SK-N-SH (cell line): ENCODE measurements around the gene GLRA1. TPM values are rescaled to one million over a fixed set of nuclear protein-coding genes. Genes with fewer than 3 reads are reported as not detected.

Source experiments
- CTCF ChIA-PET: fragments of 300-600, 350-600 bp; formaldehyde crosslinking; extraction: SDS; loops from one replicate; lab custom pipeline; 2021; lab: Yijun Ruan, JAX
- POLR2A ChIA-PET: fragments of 350-600 bp; sonication (Branson Sonifier 250); formaldehyde crosslinking; extraction: SDS; loops from one replicate; lab custom pipeline; 2020; ENCODE audit warnings: antibody characterized with exemption, inconsistent platforms; lab: Yijun Ruan, JAX
- DNase-seq: peaks from one replicate; pipeline ENCODE4 v3.0.0; 2012
- H2AFZ ChIP-seq: fragments of 200-600 bp; sonication (generic); 2 replicates; pipeline ENCODE4 v1.8.1; 2016; ENCODE audit warnings: antibody characterized with exemption, mild to moderate bottlenecking, low read depth
- H3F3A ChIP-seq: fragments of 200-600 bp; sonication (generic); replicated peaks from 2 replicates; pipeline ENCODE3; 2016; ENCODE audit warnings: antibody characterized with exemption, mild to moderate bottlenecking; ENCODE audit not compliant: insufficient read depth
- H3K27ac ChIP-seq, 2 experiments: fragments of 200-500 bp in 1 of 2; fragments of 200-600 bp in 1 of 2; sonication (Bioruptor generic) in 1 of 2; sonication (generic), shearing (Covaris generic) in 1 of 2; 2 replicates each; pipeline versions ENCODE4 v1.5.1 to v1.6.1; 2014 to 2016; ENCODE audit warnings: low read depth in 2 of 2, inconsistent platforms in 1 of 2, low read length in 1 of 2, mild to moderate bottlenecking in 1 of 2, mixed read lengths in 1 of 2
- H3K27me3 ChIP-seq: fragments of 200-600 bp; sonication (generic), shearing (Covaris generic); 2 replicates; pipeline ENCODE4 v1.6.1; 2016; ENCODE audit warnings: mixed run types; ENCODE audit not compliant: insufficient read depth
- H3K36me3 ChIP-seq, 2 experiments: fragments of 200-500 bp in 1 of 2; fragments of 200-600 bp in 1 of 2; sonication (Bioruptor generic) in 1 of 2; sonication (generic) in 1 of 2; replicated peaks in 1 of 2; 2 replicates each; pipeline versions ENCODE3 to v1.5.1; 2014 to 2016; ENCODE audit warnings: low read length in 1 of 2, mild to moderate bottlenecking in 1 of 2; ENCODE audit not compliant: insufficient read depth in 2 of 2, control insufficient read depth in 1 of 2
- H3K4me1 ChIP-seq, 2 experiments: fragments of 200-500 bp in 1 of 2; fragments of 200-600 bp in 1 of 2; sonication (Bioruptor generic) in 1 of 2; sonication (generic), shearing (Covaris generic) in 1 of 2; 2 replicates each; pipeline versions ENCODE4 v1.5.1 to v1.6.1; 2014 to 2016; ENCODE audit warnings: low read depth in 1 of 2, low read length in 1 of 2, mixed run types in 1 of 2; ENCODE audit not compliant: insufficient read depth in 2 of 2, control insufficient read depth in 1 of 2
- H3K4me2 ChIP-seq: fragments of 200-600 bp; sonication (generic), shearing (Covaris generic); 2 replicates; pipeline ENCODE4 v1.6.1; 2017; ENCODE audit warnings: mixed run types
- H3K4me3 ChIP-seq, 2 experiments: fragments of 200-500 bp in 1 of 2; fragments of 200-600 bp in 1 of 2; sonication (Bioruptor generic) in 1 of 2; sonication (generic), shearing (Covaris generic) in 1 of 2; 2 replicates each; pipeline versions ENCODE4 v1.5.1 to v1.8.1; 2014 to 2016; ENCODE audit warnings: low read depth in 2 of 2, inconsistent platforms in 1 of 2, low read length in 1 of 2, mild to moderate bottlenecking in 1 of 2, mixed read lengths in 1 of 2, moderate library complexity in 1 of 2
- H3K79me2 ChIP-seq: fragments of 200-600 bp; sonication (generic); 2 replicates; pipeline ENCODE4 v1.8.1; 2017; ENCODE audit warnings: mild to moderate bottlenecking; ENCODE audit not compliant: insufficient read depth
- H3K9ac ChIP-seq: fragments of 200-600 bp; sonication (generic); 2 replicates; pipeline ENCODE4 v1.6.1; 2017; ENCODE audit warnings: mixed run types
- H3K9me2 ChIP-seq: fragments of 200-600 bp; sonication (generic); 2 replicates; pipeline ENCODE4 v1.6.1; 2017; ENCODE audit warnings: mixed run types
- H3K9me3 ChIP-seq: fragments of 200-600 bp; sonication (generic); 2 replicates; pipeline ENCODE4 v1.6.1; 2017; ENCODE audit warnings: mixed run types, mild to moderate bottlenecking, moderate library complexity
- H4K20me1 ChIP-seq: fragments of 200-600 bp; sonication (generic); 2 replicates; pipeline ENCODE4 v1.6.1; 2017; ENCODE audit warnings: mild to moderate bottlenecking, mixed run types; ENCODE audit not compliant: insufficient read depth
- CHD2 ChIP-seq: fragments of 150-350 bp; IDR thresholded peaks from 2 replicates; pipeline ENCODE4 v1.6.1; 2018; ENCODE audit warnings: low read length; ENCODE audit not compliant: partially characterized antibody
- ELF1 ChIP-seq: IDR thresholded peaks from 2 replicates; pipeline ENCODE4 v1.4.0; 2012
- EP300 ChIP-seq, 2 experiments: IDR thresholded peaks; 2 replicates each; pipeline versions ENCODE4 v1.4.0 to v1.6.1; 2012; ENCODE audit warnings: borderline replicate concordance in 1 of 2, low read depth in 1 of 2, low read length in 1 of 2
- FOXJ3 ChIP-seq: sonication (generic); formaldehyde crosslinking; IDR thresholded peaks from 2 replicates; pipeline ENCODE4 v1.5.1; 2020; ENCODE audit warnings: mild to moderate bottlenecking, missing genetic modification reagents
- GATA2 ChIP-seq: sonication (generic); formaldehyde crosslinking; IDR thresholded peaks from 2 replicates; pipeline ENCODE4 v1.5.0; 2020; ENCODE audit warnings: mild to moderate bottlenecking, missing genetic modification reagents
- MEF2A ChIP-seq: IDR thresholded peaks from 2 replicates; pipeline ENCODE4 v1.4.0; 2012; ENCODE audit warnings: low read depth, borderline replicate concordance
- NFIC ChIP-seq: IDR thresholded peaks from 2 replicates; pipeline ENCODE4 v1.4.0; 2012; ENCODE audit warnings: borderline replicate concordance
- NRF1 ChIP-seq: IDR thresholded peaks from 2 replicates; pipeline ENCODE4 v1.6.1; 2012; ENCODE audit warnings: low read depth, mild to moderate bottlenecking, low read length
- RAD21 ChIP-seq: IDR thresholded peaks from 2 replicates; pipeline ENCODE4 v1.6.1; 2012; ENCODE audit warnings: mild to moderate bottlenecking, low read length
- RXRA ChIP-seq: IDR thresholded peaks from 2 replicates; pipeline ENCODE4 v1.4.0; 2012; ENCODE audit warnings: low read depth, mild to moderate bottlenecking, borderline replicate concordance
- TAF1 ChIP-seq: IDR thresholded peaks from 2 replicates; pipeline ENCODE4 v1.6.1; 2012; ENCODE audit warnings: low read depth, mild to moderate bottlenecking, low read length, moderate library complexity, borderline replicate concordance
- TCF12 ChIP-seq: IDR thresholded peaks from 2 replicates; pipeline ENCODE4 v1.4.0; 2012
- TEAD4 ChIP-seq: IDR thresholded peaks from 2 replicates; pipeline ENCODE4 v1.4.0; 2012; ENCODE audit warnings: mild to moderate bottlenecking, borderline replicate concordance; ENCODE audit not compliant: insufficient read depth
- WGBS: methylation state at CpG from one replicate; pipeline ENCODE4 v1.1.6; 2017; ENCODE audit warnings: low lambda C conversion rate; 5-methylcytosine and 5-hydroxymethylcytosine counted together
- polyA plus RNA-seq, 3 experiments: library from polyadenylated mRNA; depleted of rRNA; stranded (reverse); fragments of >200 nt; gene quantifications; 2 replicates each; pipeline ENCODE4 v1.2.3, GENCODE V29; 2012
- TF ChIP-seq, protein P1 (sequence below): IDR thresholded peaks from 2 replicates; pipeline ENCODE4 v1.4.0; 2012; ENCODE audit warnings: low read depth, borderline replicate concordance
- TF ChIP-seq, protein P2 (sequence below): IDR thresholded peaks from 2 replicates; pipeline ENCODE4 v1.4.0; 2012; ENCODE audit warnings: low read depth
- TF ChIP-seq, protein P3 (sequence below): IDR thresholded peaks from 2 replicates; pipeline ENCODE4 v1.6.1; 2012; ENCODE audit warnings: mild to moderate bottlenecking, low read depth, low read length, moderate library complexity
- TF ChIP-seq, protein P4 (sequence below): IDR thresholded peaks from 2 replicates; pipeline ENCODE4; 2012
- TF ChIP-seq, protein P5 (sequence below): fragments of 150-350 bp; IDR thresholded peaks from 2 replicates; pipeline ENCODE4 v1.6.1; 2016; ENCODE audit warnings: mild to moderate bottlenecking, low read depth, low read length
- TF ChIP-seq, protein P6 (sequence below): fragments of 200-600 bp; sonication (generic); IDR thresholded peaks from 2 replicates; pipeline ENCODE4 v1.6.1; 2017; ENCODE audit warnings: antibody characterized with exemption, mild to moderate bottlenecking, moderate library complexity

Gene GLRA1
- polyA plus RNA-seq, 1 of the 3 experiments (the other 2 are of a cell fraction), result not detected

DNA sequence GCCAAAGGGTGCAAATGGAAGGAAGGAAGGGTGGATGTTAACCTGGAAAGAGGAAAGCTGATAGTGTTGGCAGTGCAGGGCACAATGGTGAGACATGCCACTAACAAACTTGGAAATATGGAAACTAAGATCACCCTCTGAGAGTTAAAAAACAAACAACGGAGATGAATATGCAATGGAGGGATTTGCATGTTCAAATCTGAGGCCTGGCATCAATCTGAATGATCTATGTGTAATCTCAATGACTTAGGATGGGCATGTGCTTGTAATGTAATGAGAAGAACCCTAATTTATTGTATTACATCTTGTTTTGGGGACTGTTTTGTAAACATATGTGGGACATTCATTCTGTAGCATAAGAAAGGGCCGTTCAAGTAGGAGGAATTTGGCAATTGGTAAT is 54.4 kb downstream of the GLRA1 start:
- WGBS, result 28% methylated on average over 2 of the region's 2 CpGs
- Histone ChIP-seq H2AFZ (no peak overlapping the region; the same call in 1 of the 2 replicates), H3K4me1 (no peaks in the 10 kb centered on the region), H3K27me3 (no peaks in the 10 kb centered on the region), H4K20me1 (no peaks in the 10 kb centered on the region), H3K9me2 (no peaks in the 10 kb centered on the region), H3K27ac (no peak overlapping the region), H3K9me3 (no peaks in the 10 kb centered on the region), H3F3A (no peaks in the 10 kb centered on the region), H3K4me2 (no peak overlapping the region), H3K79me2 (no peaks in the 10 kb centered on the region), H3K36me3 (no peaks in the 10 kb centered on the region), H3K4me3 (no peak overlapping the region), H3K9ac (no peak overlapping the region)
- TF ChIP-seq RAD21 (no peak), NFIC (no peak), TCF12 (no peak), MEF2A (no peak), NRF1 (no peak), TAF1 (no peak), ELF1 (no peak)
- TF ChIP-seq, protein P1, sequence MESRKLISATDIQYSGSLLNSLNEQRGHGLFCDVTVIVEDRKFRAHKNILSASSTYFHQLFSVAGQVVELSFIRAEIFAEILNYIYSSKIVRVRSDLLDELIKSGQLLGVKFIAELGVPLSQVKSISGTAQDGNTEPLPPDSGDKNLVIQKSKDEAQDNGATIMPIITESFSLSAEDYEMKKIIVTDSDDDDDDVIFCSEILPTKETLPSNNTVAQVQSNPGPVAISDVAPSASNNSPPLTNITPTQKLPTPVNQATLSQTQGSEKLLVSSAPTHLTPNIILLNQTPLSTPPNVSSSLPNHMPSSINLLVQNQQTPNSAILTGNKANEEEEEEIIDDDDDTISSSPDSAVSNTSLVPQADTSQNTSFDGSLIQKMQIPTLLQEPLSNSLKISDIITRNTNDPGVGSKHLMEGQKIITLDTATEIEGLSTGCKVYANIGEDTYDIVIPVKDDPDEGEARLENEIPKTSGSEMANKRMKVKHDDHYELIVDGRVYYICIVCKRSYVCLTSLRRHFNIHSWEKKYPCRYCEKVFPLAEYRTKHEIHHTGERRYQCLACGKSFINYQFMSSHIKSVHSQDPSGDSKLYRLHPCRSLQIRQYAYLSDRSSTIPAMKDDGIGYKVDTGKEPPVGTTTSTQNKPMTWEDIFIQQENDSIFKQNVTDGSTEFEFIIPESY, result no peak
- TF ChIP-seq, protein P2, sequence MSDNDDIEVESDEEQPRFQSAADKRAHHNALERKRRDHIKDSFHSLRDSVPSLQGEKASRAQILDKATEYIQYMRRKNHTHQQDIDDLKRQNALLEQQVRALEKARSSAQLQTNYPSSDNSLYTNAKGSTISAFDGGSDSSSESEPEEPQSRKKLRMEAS, result no peak
- ChIA-PET CTCF (no interaction called here), POLR2A (no interaction called here)
- DNase-seq, result no peak

DNA sequence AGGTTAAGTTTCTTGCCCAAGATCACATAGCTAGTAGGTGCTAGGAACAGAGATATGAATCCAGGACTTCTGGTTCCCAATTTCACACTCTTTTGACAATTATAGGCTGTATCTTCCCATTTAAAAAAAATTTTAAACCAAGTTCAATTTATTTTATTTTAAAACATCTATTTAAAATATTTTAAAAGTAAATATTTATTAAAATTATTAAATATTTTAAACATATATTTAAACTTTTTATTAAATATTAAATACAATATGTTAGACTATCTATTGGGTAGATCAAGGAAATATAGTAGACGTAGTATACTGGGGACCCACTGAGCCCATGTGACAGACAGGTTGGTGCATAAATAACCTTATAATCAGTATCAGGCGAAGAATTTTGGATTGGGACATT is 54.8 kb downstream of the GLRA1 start:
- ChIA-PET CTCF (no interaction called here), POLR2A (no interaction called here)
- Histone ChIP-seq H4K20me1 (no peaks in the 10 kb centered on the region), H3K4me1 (no peaks in the 10 kb centered on the region), H3K79me2 (no peaks in the 10 kb centered on the region), H3F3A (no peaks in the 10 kb centered on the region), H3K9me2 (no peaks in the 10 kb centered on the region), H3K27me3 (no peaks in the 10 kb centered on the region), H3K9me3 (no peaks in the 10 kb centered on the region), H3K4me2 (no peak overlapping the region), H3K27ac (no peak overlapping the region), H3K9ac (no peak overlapping the region), H3K4me3 (no peak overlapping the region), H2AFZ (no peak overlapping the region), H3K36me3 (no peaks in the 10 kb centered on the region)
- no peak for DNase-seq
- WGBS, result 28% methylated on average over 2 of the region's 2 CpGs
- TF ChIP-seq TEAD4, result no peak
- TF ChIP-seq FOXJ3 (CRISPR knock-in tag), result no peak
- TF ChIP-seq, protein P3, sequence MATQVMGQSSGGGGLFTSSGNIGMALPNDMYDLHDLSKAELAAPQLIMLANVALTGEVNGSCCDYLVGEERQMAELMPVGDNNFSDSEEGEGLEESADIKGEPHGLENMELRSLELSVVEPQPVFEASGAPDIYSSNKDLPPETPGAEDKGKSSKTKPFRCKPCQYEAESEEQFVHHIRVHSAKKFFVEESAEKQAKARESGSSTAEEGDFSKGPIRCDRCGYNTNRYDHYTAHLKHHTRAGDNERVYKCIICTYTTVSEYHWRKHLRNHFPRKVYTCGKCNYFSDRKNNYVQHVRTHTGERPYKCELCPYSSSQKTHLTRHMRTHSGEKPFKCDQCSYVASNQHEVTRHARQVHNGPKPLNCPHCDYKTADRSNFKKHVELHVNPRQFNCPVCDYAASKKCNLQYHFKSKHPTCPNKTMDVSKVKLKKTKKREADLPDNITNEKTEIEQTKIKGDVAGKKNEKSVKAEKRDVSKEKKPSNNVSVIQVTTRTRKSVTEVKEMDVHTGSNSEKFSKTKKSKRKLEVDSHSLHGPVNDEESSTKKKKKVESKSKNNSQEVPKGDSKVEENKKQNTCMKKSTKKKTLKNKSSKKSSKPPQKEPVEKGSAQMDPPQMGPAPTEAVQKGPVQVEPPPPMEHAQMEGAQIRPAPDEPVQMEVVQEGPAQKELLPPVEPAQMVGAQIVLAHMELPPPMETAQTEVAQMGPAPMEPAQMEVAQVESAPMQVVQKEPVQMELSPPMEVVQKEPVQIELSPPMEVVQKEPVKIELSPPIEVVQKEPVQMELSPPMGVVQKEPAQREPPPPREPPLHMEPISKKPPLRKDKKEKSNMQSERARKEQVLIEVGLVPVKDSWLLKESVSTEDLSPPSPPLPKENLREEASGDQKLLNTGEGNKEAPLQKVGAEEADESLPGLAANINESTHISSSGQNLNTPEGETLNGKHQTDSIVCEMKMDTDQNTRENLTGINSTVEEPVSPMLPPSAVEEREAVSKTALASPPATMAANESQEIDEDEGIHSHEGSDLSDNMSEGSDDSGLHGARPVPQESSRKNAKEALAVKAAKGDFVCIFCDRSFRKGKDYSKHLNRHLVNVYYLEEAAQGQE, result no peak
- TF ChIP-seq TCF12, result no peak
- TF ChIP-seq RXRA, result no peak
- no peak for TF ChIP-seq EP300 (IDR thresholded peaks at IDR 0.05; ENCODE audit: borderline replicate concordance in 1 of 2, low read depth in 1 of 2, low read length in 1 of 2)
- no peak for TF ChIP-seq CHD2
- TF ChIP-seq, protein P4, sequence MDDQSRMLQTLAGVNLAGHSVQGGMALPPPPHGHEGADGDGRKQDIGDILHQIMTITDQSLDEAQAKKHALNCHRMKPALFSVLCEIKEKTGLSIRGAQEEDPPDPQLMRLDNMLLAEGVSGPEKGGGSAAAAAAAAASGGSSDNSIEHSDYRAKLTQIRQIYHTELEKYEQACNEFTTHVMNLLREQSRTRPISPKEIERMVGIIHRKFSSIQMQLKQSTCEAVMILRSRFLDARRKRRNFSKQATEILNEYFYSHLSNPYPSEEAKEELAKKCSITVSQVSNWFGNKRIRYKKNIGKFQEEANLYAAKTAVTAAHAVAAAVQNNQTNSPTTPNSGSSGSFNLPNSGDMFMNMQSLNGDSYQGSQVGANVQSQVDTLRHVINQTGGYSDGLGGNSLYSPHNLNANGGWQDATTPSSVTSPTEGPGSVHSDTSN, result no peak
- TF ChIP-seq NRF1, result no peak
- TF ChIP-seq, protein P5, sequence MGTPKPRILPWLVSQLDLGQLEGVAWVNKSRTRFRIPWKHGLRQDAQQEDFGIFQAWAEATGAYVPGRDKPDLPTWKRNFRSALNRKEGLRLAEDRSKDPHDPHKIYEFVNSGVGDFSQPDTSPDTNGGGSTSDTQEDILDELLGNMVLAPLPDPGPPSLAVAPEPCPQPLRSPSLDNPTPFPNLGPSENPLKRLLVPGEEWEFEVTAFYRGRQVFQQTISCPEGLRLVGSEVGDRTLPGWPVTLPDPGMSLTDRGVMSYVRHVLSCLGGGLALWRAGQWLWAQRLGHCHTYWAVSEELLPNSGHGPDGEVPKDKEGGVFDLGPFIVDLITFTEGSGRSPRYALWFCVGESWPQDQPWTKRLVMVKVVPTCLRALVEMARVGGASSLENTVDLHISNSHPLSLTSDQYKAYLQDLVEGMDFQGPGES, result no peak
- TF ChIP-seq, protein P6, sequence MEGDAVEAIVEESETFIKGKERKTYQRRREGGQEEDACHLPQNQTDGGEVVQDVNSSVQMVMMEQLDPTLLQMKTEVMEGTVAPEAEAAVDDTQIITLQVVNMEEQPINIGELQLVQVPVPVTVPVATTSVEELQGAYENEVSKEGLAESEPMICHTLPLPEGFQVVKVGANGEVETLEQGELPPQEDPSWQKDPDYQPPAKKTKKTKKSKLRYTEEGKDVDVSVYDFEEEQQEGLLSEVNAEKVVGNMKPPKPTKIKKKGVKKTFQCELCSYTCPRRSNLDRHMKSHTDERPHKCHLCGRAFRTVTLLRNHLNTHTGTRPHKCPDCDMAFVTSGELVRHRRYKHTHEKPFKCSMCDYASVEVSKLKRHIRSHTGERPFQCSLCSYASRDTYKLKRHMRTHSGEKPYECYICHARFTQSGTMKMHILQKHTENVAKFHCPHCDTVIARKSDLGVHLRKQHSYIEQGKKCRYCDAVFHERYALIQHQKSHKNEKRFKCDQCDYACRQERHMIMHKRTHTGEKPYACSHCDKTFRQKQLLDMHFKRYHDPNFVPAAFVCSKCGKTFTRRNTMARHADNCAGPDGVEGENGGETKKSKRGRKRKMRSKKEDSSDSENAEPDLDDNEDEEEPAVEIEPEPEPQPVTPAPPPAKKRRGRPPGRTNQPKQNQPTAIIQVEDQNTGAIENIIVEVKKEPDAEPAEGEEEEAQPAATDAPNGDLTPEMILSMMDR, result no peak
- no peak for TF ChIP-seq GATA2 (CRISPR knock-in tag)
